HEK293T (cell line): ENCODE measurements around the gene ALPI.

Source experiments
- CTCF ChIA-PET: fragments of 350-600 bp; formaldehyde crosslinking; extraction: SDS; loops from one replicate; lab custom pipeline; 2021; ENCODE audit warnings: antibody characterized with exemption, inconsistent platforms; lab: Yijun Ruan, JAX
- POLR2A ChIA-PET: fragments of 350-600 bp; formaldehyde crosslinking; extraction: SDS; loops from one replicate; lab custom pipeline; 2020; ENCODE audit warnings: antibody characterized with exemption, inconsistent platforms; lab: Yijun Ruan, JAX
- DNase-seq: peaks from one replicate; pipeline ENCODE4 v3.0.0; 2012; ENCODE audit warnings: mixed read lengths; ENCODE audit errors: extremely low spot score
- ARNT ChIP-seq: fragments of 450-650 bp; IDR thresholded peaks from 2 replicates; pipeline ENCODE4 v1.6.1; 2017; ENCODE audit warnings: mild to moderate bottlenecking
- BHLHE40 ChIP-seq: fragments of 450-650 bp; IDR thresholded peaks from 2 replicates; pipeline ENCODE4 v1.6.1; 2016; ENCODE audit warnings: mild to moderate bottlenecking, moderate library complexity, borderline replicate concordance
- CTBP1 ChIP-seq: fragments of 450-650 bp; IDR thresholded peaks from 2 replicates; pipeline ENCODE4 v1.6.1; 2016; ENCODE audit warnings: borderline replicate concordance
- ELF4 ChIP-seq: fragments of 450-650 bp; IDR thresholded peaks from 2 replicates; pipeline ENCODE4 v1.6.1; 2017; ENCODE audit warnings: antibody characterized with exemption
- FOXA1 ChIP-seq: fragments of 450-650 bp; IDR thresholded peaks from 2 replicates; pipeline ENCODE4 v1.6.1; 2016; ENCODE audit warnings: mild to moderate bottlenecking
- FOXK2 ChIP-seq: fragments of 450-650 bp; IDR thresholded peaks from 2 replicates; pipeline ENCODE4 v1.6.1; 2016; ENCODE audit warnings: mild to moderate bottlenecking
- FOXM1 ChIP-seq: fragments of 450-650 bp; IDR thresholded peaks from 2 replicates; pipeline ENCODE4 v1.6.1; 2017; ENCODE audit warnings: mild to moderate bottlenecking, borderline replicate concordance
- HDGF ChIP-seq: fragments of 450-650 bp; IDR thresholded peaks from 2 replicates; pipeline ENCODE4 v1.6.1; 2017; ENCODE audit warnings: antibody characterized with exemption, borderline replicate concordance
- L3MBTL2 ChIP-seq: fragments of 450-650 bp; conservative IDR thresholded peaks from 2 replicates; pipeline ENCODE4 v1.6.1; 2016; ENCODE audit warnings: mild to moderate bottlenecking
- LEF1 ChIP-seq: fragments of 450-650 bp; IDR thresholded peaks from 2 replicates; pipeline ENCODE4 v1.6.1; 2017; ENCODE audit warnings: mild to moderate bottlenecking, borderline replicate concordance
- NFRKB ChIP-seq: fragments of 450-650 bp; IDR thresholded peaks from 2 replicates; pipeline ENCODE4 v1.6.1; 2016; ENCODE audit warnings: mild to moderate bottlenecking, moderate library complexity
- SP1 ChIP-seq: fragments of 450-650 bp; IDR thresholded peaks from 2 replicates; pipeline ENCODE4 v1.6.1; 2017
- SUZ12 ChIP-seq: fragments of 450-650 bp; IDR thresholded peaks from 2 replicates; pipeline ENCODE4 v1.6.1; 2016; ENCODE audit warnings: mild to moderate bottlenecking
- TARDBP ChIP-seq: fragments of 450-650 bp; IDR thresholded peaks from 2 replicates; pipeline ENCODE4 v1.6.1; 2016
- ZNF384 ChIP-seq: fragments of 450-650 bp; IDR thresholded peaks from 2 replicates; pipeline ENCODE4 v1.6.1; 2016
- TF ChIP-seq, protein P1 (sequence below): fragments of 450-650 bp; IDR thresholded peaks from 2 replicates; pipeline ENCODE4 v1.6.1; 2016

The ALPI gene

DNA sequence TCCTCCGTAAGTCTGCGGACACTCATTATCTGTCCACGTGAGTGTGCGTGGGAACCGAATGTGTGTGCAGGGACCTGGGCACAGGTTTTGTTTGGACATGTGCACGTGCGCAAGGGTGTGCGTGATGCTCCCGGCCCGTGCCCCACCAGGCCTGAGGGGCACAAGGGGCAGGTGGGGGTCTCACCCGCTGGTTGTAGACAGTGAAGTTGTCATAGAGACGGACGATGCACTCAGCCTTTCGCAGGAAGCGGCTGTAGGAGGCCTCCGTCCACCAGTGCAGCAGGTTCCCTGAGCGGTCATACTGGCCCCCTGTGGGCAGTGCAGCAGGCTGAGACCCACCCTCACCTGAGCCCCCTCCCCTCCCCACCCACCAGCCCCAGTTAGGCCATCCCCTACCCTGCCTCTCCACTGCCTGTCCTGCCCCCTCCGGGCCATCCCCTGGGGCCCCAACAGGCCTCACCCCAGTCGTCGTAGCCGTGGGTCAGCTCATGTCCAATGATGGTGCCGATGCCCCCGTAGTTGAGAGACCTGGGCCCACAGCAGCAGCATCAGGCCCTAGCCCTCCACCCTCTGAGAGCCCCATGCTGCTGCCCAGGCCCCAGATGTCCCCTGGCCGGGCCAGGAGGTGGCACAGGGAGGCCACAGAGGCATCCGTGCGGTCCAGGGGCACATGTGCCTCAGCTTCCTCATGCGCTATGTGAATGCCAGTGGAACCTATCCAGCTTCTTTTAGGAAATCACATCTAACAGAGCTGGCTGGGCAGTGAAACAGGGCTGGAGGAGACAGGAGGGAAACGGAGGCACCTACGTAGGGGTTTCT, 25.6 kb downstream of the ALPI start:
- no peak for TF ChIP-seq HDGF
- no peak for DNase-seq
- ChIA-PET CTCF (no interaction called here), POLR2A (no interaction called here)

DNA sequence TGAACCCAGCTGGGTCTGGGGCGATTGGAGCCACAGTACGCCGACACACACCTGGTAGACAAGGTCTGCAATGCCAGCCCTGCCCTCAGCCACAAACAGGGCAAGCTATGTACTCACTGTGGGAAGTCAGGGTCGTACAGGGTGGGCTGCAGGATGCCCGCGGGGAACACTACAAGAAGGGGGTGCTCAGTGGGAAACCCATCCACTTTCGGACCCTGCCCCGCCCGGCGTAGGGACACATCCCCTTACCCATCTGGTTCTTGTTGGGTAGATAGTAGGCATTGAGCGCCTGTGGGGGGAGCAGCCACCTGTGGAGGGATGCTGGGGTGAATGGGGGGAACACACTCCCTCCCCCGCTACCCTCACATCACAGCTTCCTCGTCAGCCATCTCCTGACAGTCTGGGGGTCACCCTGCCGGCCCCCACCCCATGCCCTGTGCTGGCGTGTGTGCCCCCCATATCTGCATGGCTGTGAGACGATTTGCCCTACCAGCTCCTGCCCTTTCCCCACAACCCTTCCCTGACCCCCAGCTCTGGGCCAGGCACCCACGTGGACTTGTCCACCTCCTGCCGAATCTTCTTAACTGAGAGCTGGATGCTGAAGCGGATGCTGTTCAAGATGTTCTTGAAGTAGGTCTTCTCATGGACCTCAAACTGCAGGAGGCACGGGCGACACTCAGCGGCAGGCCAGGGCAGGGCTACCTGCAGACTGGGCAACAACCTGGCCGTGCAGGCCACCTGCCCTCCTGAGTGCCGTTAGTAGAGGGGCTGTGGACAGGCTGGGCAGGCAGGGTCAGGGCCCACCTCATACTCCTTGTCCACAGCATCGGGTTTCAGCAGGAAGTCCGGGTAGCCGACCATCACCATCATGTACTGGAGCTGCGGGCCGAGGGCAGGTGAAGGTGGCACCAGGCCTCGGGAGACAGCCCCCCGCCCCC, 26.6 kb downstream of the ALPI start:
- ChIA-PET POLR2A (no interaction called here), CTCF (no interaction called here)
- TF ChIP-seq SUZ12 (no peak), L3MBTL2 (no peak), FOXA1 (no peak), ARNT (no peak), BHLHE40 (no peak), ZNF384 (no peak), TARDBP (no peak)
- TF ChIP-seq, protein P1, sequence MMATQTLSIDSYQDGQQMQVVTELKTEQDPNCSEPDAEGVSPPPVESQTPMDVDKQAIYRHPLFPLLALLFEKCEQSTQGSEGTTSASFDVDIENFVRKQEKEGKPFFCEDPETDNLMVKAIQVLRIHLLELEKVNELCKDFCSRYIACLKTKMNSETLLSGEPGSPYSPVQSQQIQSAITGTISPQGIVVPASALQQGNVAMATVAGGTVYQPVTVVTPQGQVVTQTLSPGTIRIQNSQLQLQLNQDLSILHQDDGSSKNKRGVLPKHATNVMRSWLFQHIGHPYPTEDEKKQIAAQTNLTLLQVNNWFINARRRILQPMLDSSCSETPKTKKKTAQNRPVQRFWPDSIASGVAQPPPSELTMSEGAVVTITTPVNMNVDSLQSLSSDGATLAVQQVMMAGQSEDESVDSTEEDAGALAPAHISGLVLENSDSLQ = no peak
- no peak for DNase-seq

DNA sequence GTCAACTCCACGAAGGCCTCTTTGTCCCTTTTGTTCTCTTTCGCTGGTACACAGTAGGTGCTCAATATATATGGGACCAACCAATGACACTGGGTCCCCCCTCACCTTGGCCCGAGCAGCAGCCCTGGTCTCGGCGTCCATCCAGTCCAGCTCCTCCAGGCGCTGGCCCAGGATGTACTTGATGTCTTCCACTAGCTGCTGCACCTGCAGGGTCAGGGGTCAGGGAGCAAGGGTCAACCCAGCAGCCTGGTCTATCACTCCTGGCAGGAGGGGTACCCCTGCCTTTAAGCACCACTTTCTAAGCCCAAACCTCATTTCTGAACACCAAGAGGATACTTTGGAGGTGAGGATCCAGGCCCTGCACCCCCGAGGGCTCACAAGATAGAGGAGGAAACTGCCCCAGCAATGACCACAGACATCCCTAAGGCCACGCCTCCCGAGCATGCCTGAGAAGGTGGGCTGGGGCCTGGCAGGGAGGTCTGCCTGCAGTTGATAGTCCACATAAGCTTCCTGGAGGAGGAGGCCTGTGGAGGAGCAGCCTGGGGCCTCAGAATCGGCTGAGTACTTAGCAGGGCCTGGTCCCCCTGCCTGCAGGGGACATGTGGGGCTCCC, 27.5 kb downstream of the ALPI start:
- ChIA-PET POLR2A (no interaction called here), CTCF (no interaction called here)
- DNase-seq = no peak
- TF ChIP-seq LEF1 (no peak), SUZ12 (no peak)

DNA sequence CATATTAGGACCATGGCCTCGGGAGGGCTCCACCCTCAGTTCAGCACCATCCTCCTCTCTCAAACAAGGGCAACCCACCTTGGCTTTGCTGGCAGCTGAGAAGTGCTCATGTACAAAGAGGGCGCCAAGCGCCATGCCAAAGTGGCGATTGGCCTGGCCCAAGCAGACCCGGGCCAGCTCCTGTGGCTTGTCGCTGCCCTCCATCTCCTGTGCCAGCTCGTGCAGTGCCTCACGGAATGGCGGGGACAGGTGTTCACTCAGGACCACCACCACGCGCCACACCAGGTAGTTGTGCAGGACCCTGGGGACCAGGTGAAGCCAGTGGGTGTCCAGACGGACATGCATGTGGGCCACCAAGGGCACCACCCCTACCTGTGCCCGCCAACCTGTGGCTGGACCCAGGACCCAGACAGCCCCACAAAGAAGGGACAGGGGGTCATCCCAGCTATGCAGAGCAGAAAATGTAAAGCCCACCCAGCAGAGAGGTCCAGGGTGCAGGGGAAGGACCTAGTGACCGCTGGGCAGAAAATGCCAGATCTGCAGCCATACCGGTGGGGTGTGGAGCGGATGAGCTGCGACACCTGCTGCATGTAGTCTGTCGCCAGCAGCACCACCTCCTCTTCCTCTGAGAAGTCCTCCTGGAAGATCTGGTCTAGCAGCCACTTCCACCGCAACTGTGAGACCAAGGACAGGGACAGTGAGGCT, 28.1 kb downstream of the ALPI start:
- no peak for DNase-seq
- POLR2A ChIA-PET = no interaction called here
- CTCF ChIA-PET = no interaction called here
- TF ChIP-seq, protein P1 = no peak
- TF ChIP-seq SP1 = no peak
- TF ChIP-seq BHLHE40 = no peak
- TF ChIP-seq LEF1 = no peak
- TF ChIP-seq TARDBP = no peak
- no peak for TF ChIP-seq ZNF384
- no peak for TF ChIP-seq FOXK2
- no peak for TF ChIP-seq ARNT
- no peak for TF ChIP-seq HDGF
- TF ChIP-seq CTBP1 = no peak
- TF ChIP-seq FOXM1 = no peak
- TF ChIP-seq ELF4 = no peak
- no peak for TF ChIP-seq NFRKB
- TF ChIP-seq FOXA1 = no peak

DNA sequence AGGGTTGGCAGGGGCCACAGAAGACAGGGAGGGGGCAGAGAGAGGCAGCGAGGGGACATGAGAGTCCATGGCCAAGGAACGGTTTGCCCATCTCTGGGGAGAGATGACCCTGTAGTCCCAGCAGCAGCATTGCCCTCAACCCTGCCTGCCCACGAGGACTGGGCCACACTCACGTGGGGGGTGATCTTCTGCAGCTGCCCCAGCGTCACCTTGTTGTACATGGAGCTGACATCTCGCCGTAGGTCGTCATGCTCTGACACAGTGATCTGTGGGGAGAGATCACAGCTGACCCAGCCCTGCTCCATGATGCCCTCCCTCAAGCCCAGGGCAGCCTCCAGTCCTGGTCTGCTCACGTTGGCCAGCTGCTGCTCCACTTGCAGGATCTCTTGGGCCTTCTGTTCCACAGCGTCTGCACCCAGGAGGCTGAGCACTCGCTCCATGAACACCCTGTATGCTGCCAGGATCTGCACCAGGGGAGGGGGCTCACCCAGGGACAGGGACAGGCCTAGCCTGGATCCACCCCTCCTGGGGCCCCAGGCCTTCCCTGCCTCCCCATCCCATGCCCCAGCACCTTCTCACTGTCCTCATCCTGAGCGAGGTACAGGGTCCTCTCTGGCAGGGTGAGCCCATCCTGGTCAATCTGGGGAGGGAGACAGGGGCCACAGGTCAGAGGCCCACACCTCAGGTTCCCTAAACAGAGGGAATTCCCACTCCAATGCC, 28.8 kb downstream of the ALPI start:
- CTCF ChIA-PET = no interaction called here
- TF ChIP-seq, protein P1 = no peak
- no peak for TF ChIP-seq LEF1
- TF ChIP-seq FOXA1 = no peak
- no peak for TF ChIP-seq NFRKB
- TF ChIP-seq BHLHE40 = no peak
- no peak for TF ChIP-seq SUZ12
- TF ChIP-seq SP1 = no peak
- no peak for TF ChIP-seq ARNT
- TF ChIP-seq ELF4 = no peak
- TF ChIP-seq L3MBTL2 = no peak
- TF ChIP-seq FOXM1 = no peak
- TF ChIP-seq HDGF = no peak
- no peak for TF ChIP-seq ZNF384
- no peak for TF ChIP-seq FOXK2
- no peak for DNase-seq
- POLR2A ChIA-PET = no interaction called here
